Kidney epithelial cell (primary cell): Measurements from ENCODE around the gene UNC5CL. TPM values are rescaled to one million over a fixed set of nuclear protein-coding genes. Genes with fewer than 3 reads are reported as not detected.

Experiments
- DNase-seq: peaks from one replicate; pipeline ENCODE4 v3.0.0-alpha.2; 2010; ENCODE audit warnings: low read depth
- H3K27me3 ChIP-seq: 2 replicates; pipeline ENCODE4 v1.6.0; 2011; ENCODE audit warnings: low read length; ENCODE audit not compliant: control insufficient read depth, insufficient read depth
- H3K36me3 ChIP-seq: 2 replicates; pipeline ENCODE4 v1.5.1; 2011; ENCODE audit warnings: low read length; ENCODE audit not compliant: control insufficient read depth, insufficient read depth
- H3K4me3 ChIP-seq: 2 replicates; pipeline ENCODE4 v1.5.1; 2011; ENCODE audit warnings: low read depth, mild to moderate bottlenecking, control low read depth, low read length
- CTCF ChIP-seq: IDR thresholded peaks from 2 replicates; pipeline ENCODE4 v1.5.1; 2011; ENCODE audit warnings: mild to moderate bottlenecking, moderate library complexity, low read length, control low read depth, inconsistent platforms; ENCODE audit not compliant: insufficient read depth, poor library complexity, severe bottlenecking
- total RNA-seq: library from RNA; depleted of rRNA; stranded (reverse); fragments of >200 nt; gene quantifications from 2 replicates; pipeline ENCODE4 v1.2.3, GENCODE V29; 2015

The UNC5CL gene
- total RNA-seq, 1 donor from 2014 or later = 1.1 TPM

GRCh38 chr6:41040940-41041536 is 2.0 kb upstream of the UNC5CL start:
- Histone ChIP-seq H3K27me3 (no peaks in the 10 kb centered on the region), H3K36me3 (no peaks in the 10 kb centered on the region), H3K4me3 (no peak overlapping the region)
- TF ChIP-seq CTCF = no peak
- DNase-seq = no peak

GRCh38 chr6:41040101-41040939 is 1.3 kb upstream of the UNC5CL start:
- peak; percentile 82 for DNase-seq
- Histone ChIP-seq H3K4me3 (no peak overlapping the region), H3K36me3 (no peaks in the 10 kb centered on the region), H3K27me3 (no peaks in the 10 kb centered on the region)
- TF ChIP-seq CTCF = no peak

- Histone ChIP-seq H3K4me3 (peak overlapping the region; percentile 31), H3K36me3 (no peaks in the 10 kb centered on the region), H3K27me3 (no peaks in the 10 kb centered on the region)
- no peak for TF ChIP-seq CTCF
- no peak for DNase-seq
Measured at GRCh38 chr6:41038205-41038604, 816 bp downstream of the UNC5CL start.

- no peaks in the 10 kb centered on the region for H3K27me3 ChIP-seq
- H3K36me3 ChIP-seq = no peaks in the 10 kb centered on the region
- no peak for DNase-seq
- no peak for TF ChIP-seq CTCF
- H3K4me3 ChIP-seq = no peak overlapping the region
Measured at GRCh38 chr6:41037107-41037900, 1.7 kb downstream of the UNC5CL start.

GRCh38 chr6:41036601-41037000 is 2.4 kb downstream of the UNC5CL start:
- Histone ChIP-seq H3K27me3 (no peaks in the 10 kb centered on the region), H3K36me3 (no peaks in the 10 kb centered on the region), H3K4me3 (no peak overlapping the region)
- DNase-seq = no peak
- TF ChIP-seq CTCF = no peak
